Endodermal cell (in vitro differentiated cells): ENCODE results near the gene SECISBP2. TPM values are rescaled to one million over a fixed set of nuclear protein-coding genes. Genes with fewer than 3 reads are reported as not detected.

Source experiments
- DNase-seq: peaks from one replicate; pipeline ENCODE4 v3.0.0-alpha.2; 2017
- H3K27ac ChIP-seq: 2 replicates; pipeline ENCODE4 v1.5.1; 2013; ENCODE audit warnings: mild to moderate bottlenecking, low read depth, low read length, moderate library complexity
- H3K27me3 ChIP-seq: 2 replicates; pipeline ENCODE4 v1.6.1; 2013; ENCODE audit warnings: mild to moderate bottlenecking, low read length, moderate library complexity; ENCODE audit not compliant: insufficient read depth, control insufficient read depth, poor library complexity, severe bottlenecking
- H3K36me3 ChIP-seq: 2 replicates; pipeline ENCODE4 v1.7.0; 2013; ENCODE audit warnings: mild to moderate bottlenecking, low read length, moderate library complexity; ENCODE audit not compliant: control insufficient read depth, insufficient read depth
- H3K4me1 ChIP-seq: one replicate; pipeline ENCODE4 v1.7.0; 2013; ENCODE audit warnings: low read length; ENCODE audit not compliant: control insufficient read depth, insufficient read depth
- H3K4me3 ChIP-seq: 2 replicates; pipeline ENCODE4 v1.5.1; 2013; ENCODE audit warnings: mild to moderate bottlenecking, low read length, moderate library complexity
- H3K9ac ChIP-seq: 2 replicates; pipeline ENCODE4 v1.6.1; 2013; ENCODE audit warnings: mild to moderate bottlenecking, low read length, moderate library complexity; ENCODE audit not compliant: poor library complexity, severe bottlenecking; ENCODE audit errors: extremely low read depth
- H3K9me3 ChIP-seq: 2 replicates; pipeline ENCODE4 v1.6.1; 2013; ENCODE audit warnings: mild to moderate bottlenecking, low read length, moderate library complexity; ENCODE audit not compliant: control insufficient read depth
- H3K27ac Mint-ChIP-seq: 2 replicates; pipeline ENCODE4 v1.8.0; 2020; ENCODE audit warnings: mixed read lengths
- H3K27me3 Mint-ChIP-seq: 2 replicates; pipeline ENCODE4 v1.8.0; 2021; ENCODE audit warnings: mild to moderate bottlenecking, mixed read lengths; ENCODE audit not compliant: insufficient read depth
- H3K36me3 Mint-ChIP-seq: 2 replicates; pipeline ENCODE4 v1.8.0; 2020; ENCODE audit warnings: low read depth, mixed read lengths
- H3K4me1 Mint-ChIP-seq: 2 replicates; pipeline ENCODE4 v1.8.0; 2020; ENCODE audit warnings: mixed read lengths
- H3K4me3 Mint-ChIP-seq: 2 replicates; pipeline ENCODE4 v1.8.0; 2020; ENCODE audit warnings: mild to moderate bottlenecking, moderate library complexity, mixed read lengths
- H3K9me3 Mint-ChIP-seq: 2 replicates; pipeline ENCODE4 v1.8.0; 2020; ENCODE audit warnings: mild to moderate bottlenecking, mixed read lengths
- WGBS, 2 experiments: methylation state at CpG; one replicate each; pipeline versions ENCODE4 v1.1.5 to v1.1.7; 2013; ENCODE audit warnings: missing lambda C conversion rate in 2 of 2, mixed read lengths in 1 of 2; ENCODE audit not compliant: insufficient coverage in 1 of 2, insufficient read length in 1 of 2; 5-methylcytosine and 5-hydroxymethylcytosine counted together
- total RNA-seq, 2 donors: library from RNA; stranded (reverse); fragmentation: NEBNext Ultra II Directional in 1 of 2; extraction: Animal tissue kit (Norgen Biotek cat#: 25700) in 1 of 2; gene quantifications; 2 replicates in 1 of 2; 3 replicates in 1 of 2; pipeline ENCODE4 v1.2.1, GENCODE V29; 2021
- TF ChIP-seq, protein P1 (sequence below): fragments of 200-600 bp; sonication (generic); conservative IDR thresholded peaks from 2 replicates; pipeline ENCODE4 v1.5.0; 2021; ENCODE audit warnings: antibody characterized with exemption, mild to moderate bottlenecking

SECISBP2 gene
- total RNA-seq, 2 donors from 2014 or later: 55.7 to 56.0 TPM

DNA sequence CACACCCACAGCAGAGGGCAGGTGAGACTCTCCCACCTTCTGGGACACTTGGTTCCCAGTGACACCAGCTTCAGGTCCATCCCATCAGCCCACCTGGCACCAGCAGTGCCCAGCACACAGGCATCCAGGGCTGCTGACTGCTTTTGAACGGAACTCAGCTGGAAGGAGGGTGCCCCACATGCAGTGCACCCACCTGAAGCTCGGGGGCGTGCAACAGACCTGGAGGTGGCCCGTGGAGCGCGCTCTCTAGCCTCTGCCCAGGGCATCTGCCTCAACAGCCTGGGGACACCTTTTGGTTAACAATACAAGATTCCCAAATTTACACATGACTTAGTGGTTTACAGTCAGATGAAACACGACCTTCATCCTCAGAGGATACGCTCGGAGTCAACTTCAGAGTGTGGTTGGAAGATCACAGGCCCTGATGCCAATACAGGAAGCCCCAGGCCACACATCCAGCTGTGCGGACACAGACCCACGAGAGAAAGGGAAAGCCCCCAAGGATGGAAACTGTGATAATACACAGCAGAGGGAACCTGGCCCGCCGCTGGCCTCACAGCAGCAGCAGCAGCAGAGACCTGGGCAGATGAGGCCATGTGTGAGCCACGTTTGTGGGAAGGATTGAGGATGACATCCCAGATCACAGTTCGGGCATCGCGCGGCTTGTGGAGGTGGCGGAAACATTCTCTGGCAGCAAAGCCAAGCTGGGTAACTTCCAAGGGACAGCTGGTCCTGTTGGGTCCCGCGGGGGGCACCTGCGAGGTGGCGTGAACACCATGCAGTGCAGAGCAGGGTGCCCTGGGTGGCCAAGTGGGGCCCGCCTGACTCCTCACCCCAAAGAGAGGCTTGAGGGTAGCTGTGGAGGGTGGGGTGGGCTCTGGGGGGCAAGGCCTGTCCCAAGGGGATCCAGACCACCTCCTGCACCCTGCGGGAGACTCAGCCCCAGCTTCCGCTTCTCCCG lies 64.0 kb downstream of the SECISBP2 start:
- Mint-ChIP-seq H3K27ac (peak overlapping the region; percentile 58), H3K27me3 (no peaks in the 10 kb centered on the region), H3K4me1 (no peaks in the 10 kb centered on the region), H3K9me3 (no peaks in the 10 kb centered on the region), H3K36me3 (peaks cover 44% of the 10 kb centered on the region), H3K4me3 (no peak overlapping the region)
- Histone ChIP-seq H3K36me3 (peaks cover 2% of the 10 kb centered on the region), H3K9me3 (no peaks in the 10 kb centered on the region), H3K4me3 (no peak overlapping the region), H3K27ac (no peak overlapping the region), H3K9ac (no peak overlapping the region), H3K27me3 (no peaks in the 10 kb centered on the region), H3K4me1 (no peaks in the 10 kb centered on the region)
- 88 to 90% methylated on average over 20 to 27 of the region's 27 CpGs for WGBS, 2 experiments
- DNase-seq: no peak
- TF ChIP-seq, protein P1, sequence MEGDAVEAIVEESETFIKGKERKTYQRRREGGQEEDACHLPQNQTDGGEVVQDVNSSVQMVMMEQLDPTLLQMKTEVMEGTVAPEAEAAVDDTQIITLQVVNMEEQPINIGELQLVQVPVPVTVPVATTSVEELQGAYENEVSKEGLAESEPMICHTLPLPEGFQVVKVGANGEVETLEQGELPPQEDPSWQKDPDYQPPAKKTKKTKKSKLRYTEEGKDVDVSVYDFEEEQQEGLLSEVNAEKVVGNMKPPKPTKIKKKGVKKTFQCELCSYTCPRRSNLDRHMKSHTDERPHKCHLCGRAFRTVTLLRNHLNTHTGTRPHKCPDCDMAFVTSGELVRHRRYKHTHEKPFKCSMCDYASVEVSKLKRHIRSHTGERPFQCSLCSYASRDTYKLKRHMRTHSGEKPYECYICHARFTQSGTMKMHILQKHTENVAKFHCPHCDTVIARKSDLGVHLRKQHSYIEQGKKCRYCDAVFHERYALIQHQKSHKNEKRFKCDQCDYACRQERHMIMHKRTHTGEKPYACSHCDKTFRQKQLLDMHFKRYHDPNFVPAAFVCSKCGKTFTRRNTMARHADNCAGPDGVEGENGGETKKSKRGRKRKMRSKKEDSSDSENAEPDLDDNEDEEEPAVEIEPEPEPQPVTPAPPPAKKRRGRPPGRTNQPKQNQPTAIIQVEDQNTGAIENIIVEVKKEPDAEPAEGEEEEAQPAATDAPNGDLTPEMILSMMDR: no peak

DNA sequence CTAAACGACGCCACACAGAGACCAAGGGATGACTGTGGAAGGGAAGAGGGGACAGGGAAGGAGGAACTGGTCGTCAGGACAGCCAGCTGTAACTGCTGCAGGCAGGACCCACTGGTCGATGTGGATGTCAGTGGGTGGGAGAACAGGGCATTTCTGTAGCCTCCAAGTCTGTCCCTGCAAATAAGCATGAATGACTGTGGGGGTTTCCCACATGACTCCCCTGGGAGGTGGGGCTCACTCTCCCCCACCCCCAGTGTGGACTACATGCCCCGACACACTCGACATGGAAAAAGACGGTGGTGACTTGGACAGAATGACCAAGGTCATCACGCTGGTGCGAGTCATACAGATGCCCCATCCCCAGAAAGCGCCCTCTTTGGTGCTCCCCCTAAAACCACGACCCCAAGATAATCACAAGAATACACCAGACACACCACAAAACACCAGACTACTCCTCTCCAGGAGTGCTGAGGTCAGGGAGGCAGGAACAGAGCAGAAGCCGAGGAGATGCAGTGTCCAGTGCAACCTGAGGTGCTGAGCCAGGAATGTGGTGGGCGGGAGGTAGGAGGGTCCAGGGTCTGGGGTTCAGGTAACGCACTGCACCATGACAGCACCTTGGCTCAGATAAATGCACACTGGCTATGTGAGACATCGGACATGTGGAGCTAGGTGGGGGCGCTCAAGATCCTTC lies 64.9 kb downstream of the SECISBP2 start:
- Histone ChIP-seq H3K9me3 (no peaks in the 10 kb centered on the region), H3K27ac (no peak overlapping the region), H3K4me1 (no peaks in the 10 kb centered on the region), H3K36me3 (peaks cover 5% of the 10 kb centered on the region), H3K9ac (no peak overlapping the region), H3K27me3 (no peaks in the 10 kb centered on the region), H3K4me3 (no peak overlapping the region)
- Mint-ChIP-seq H3K27ac (no peak overlapping the region), H3K9me3 (no peaks in the 10 kb centered on the region), H3K27me3 (no peaks in the 10 kb centered on the region), H3K4me1 (no peaks in the 10 kb centered on the region), H3K36me3 (peaks cover 40% of the 10 kb centered on the region), H3K4me3 (no peak overlapping the region)
- DNase-seq: no peak
- TF ChIP-seq, protein P1: no peak
- WGBS, 2 experiments: 92 to 95% methylated on average over 10 to 16 of the region's 16 CpGs

- 93 to 95% methylated on average over 16 to 19 of the region's 19 CpGs for WGBS, 2 experiments
- H3K36me3 Mint-ChIP-seq: peaks cover 37% of the 10 kb centered on the region
- H3K27me3 ChIP-seq: no peaks in the 10 kb centered on the region
These were observed 65.5 kb downstream of the SECISBP2 start for GRCh38 chr9:89383721-89384300.

More at GRCh38 chr9:89383721-89384300, 65.5 kb downstream of the SECISBP2 start:
- H3K9me3 Mint-ChIP-seq: no peaks in the 10 kb centered on the region
- H3K27ac ChIP-seq: no peak overlapping the region
- H3K4me3 ChIP-seq: no peak overlapping the region
- H3K27me3 Mint-ChIP-seq: no peaks in the 10 kb centered on the region
- H3K4me1 ChIP-seq: no peaks in the 10 kb centered on the region
- peak overlapping the region; percentile 80 for H3K27ac Mint-ChIP-seq
- peaks cover 10% of the 10 kb centered on the region for H3K36me3 ChIP-seq
- H3K4me3 Mint-ChIP-seq: no peak overlapping the region
- no peaks in the 10 kb centered on the region for H3K9me3 ChIP-seq
- H3K9ac ChIP-seq: no peak overlapping the region
- DNase-seq: no peak
- no peaks in the 10 kb centered on the region for H3K4me1 Mint-ChIP-seq
- TF ChIP-seq, protein P1: no peak
